SK-N-SH (cell line): ENCODE results near the gene AHRR. TPM values are rescaled to one million over a fixed set of nuclear protein-coding genes. Genes with fewer than 3 reads are reported as not detected.

Experiments used
- CTCF ChIA-PET: fragments of 300-600, 350-600 bp; formaldehyde crosslinking; extraction: SDS; loops from one replicate; lab custom pipeline; 2021; lab: Yijun Ruan, JAX
- POLR2A ChIA-PET: fragments of 350-600 bp; sonication (Branson Sonifier 250); formaldehyde crosslinking; extraction: SDS; loops from one replicate; lab custom pipeline; 2020; ENCODE audit warnings: antibody characterized with exemption, inconsistent platforms; lab: Yijun Ruan, JAX
- DNase-seq: peaks from one replicate; pipeline ENCODE4 v3.0.0; 2012
- H2AFZ ChIP-seq: fragments of 200-600 bp; sonication (generic); 2 replicates; pipeline ENCODE4 v1.8.1; 2016; ENCODE audit warnings: antibody characterized with exemption, mild to moderate bottlenecking, low read depth
- H3F3A ChIP-seq: fragments of 200-600 bp; sonication (generic); replicated peaks from 2 replicates; pipeline ENCODE3; 2016; ENCODE audit warnings: antibody characterized with exemption, mild to moderate bottlenecking; ENCODE audit not compliant: insufficient read depth
- H3K27ac ChIP-seq, 2 experiments: fragments of 200-500 bp in 1 of 2; fragments of 200-600 bp in 1 of 2; sonication (Bioruptor generic) in 1 of 2; sonication (generic), shearing (Covaris generic) in 1 of 2; 2 replicates each; pipeline versions ENCODE4 v1.5.1 to v1.6.1; 2014 to 2016; ENCODE audit warnings: low read depth in 2 of 2, inconsistent platforms in 1 of 2, low read length in 1 of 2, mild to moderate bottlenecking in 1 of 2, mixed read lengths in 1 of 2
- H3K27me3 ChIP-seq: fragments of 200-600 bp; sonication (generic), shearing (Covaris generic); 2 replicates; pipeline ENCODE4 v1.6.1; 2016; ENCODE audit warnings: mixed run types; ENCODE audit not compliant: insufficient read depth
- H3K36me3 ChIP-seq, 2 experiments: fragments of 200-500 bp in 1 of 2; fragments of 200-600 bp in 1 of 2; sonication (Bioruptor generic) in 1 of 2; sonication (generic) in 1 of 2; replicated peaks in 1 of 2; 2 replicates each; pipeline versions ENCODE3 to v1.5.1; 2014 to 2016; ENCODE audit warnings: low read length in 1 of 2, mild to moderate bottlenecking in 1 of 2; ENCODE audit not compliant: insufficient read depth in 2 of 2, control insufficient read depth in 1 of 2
- H3K4me1 ChIP-seq, 2 experiments: fragments of 200-500 bp in 1 of 2; fragments of 200-600 bp in 1 of 2; sonication (Bioruptor generic) in 1 of 2; sonication (generic), shearing (Covaris generic) in 1 of 2; 2 replicates each; pipeline versions ENCODE4 v1.5.1 to v1.6.1; 2014 to 2016; ENCODE audit warnings: low read depth in 1 of 2, low read length in 1 of 2, mixed run types in 1 of 2; ENCODE audit not compliant: insufficient read depth in 2 of 2, control insufficient read depth in 1 of 2
- H3K4me2 ChIP-seq: fragments of 200-600 bp; sonication (generic), shearing (Covaris generic); 2 replicates; pipeline ENCODE4 v1.6.1; 2017; ENCODE audit warnings: mixed run types
- H3K4me3 ChIP-seq, 2 experiments: fragments of 200-500 bp in 1 of 2; fragments of 200-600 bp in 1 of 2; sonication (Bioruptor generic) in 1 of 2; sonication (generic), shearing (Covaris generic) in 1 of 2; 2 replicates each; pipeline versions ENCODE4 v1.5.1 to v1.8.1; 2014 to 2016; ENCODE audit warnings: low read depth in 2 of 2, inconsistent platforms in 1 of 2, low read length in 1 of 2, mild to moderate bottlenecking in 1 of 2, mixed read lengths in 1 of 2, moderate library complexity in 1 of 2
- H3K79me2 ChIP-seq: fragments of 200-600 bp; sonication (generic); 2 replicates; pipeline ENCODE4 v1.8.1; 2017; ENCODE audit warnings: mild to moderate bottlenecking; ENCODE audit not compliant: insufficient read depth
- H3K9ac ChIP-seq: fragments of 200-600 bp; sonication (generic); 2 replicates; pipeline ENCODE4 v1.6.1; 2017; ENCODE audit warnings: mixed run types
- H3K9me2 ChIP-seq: fragments of 200-600 bp; sonication (generic); 2 replicates; pipeline ENCODE4 v1.6.1; 2017; ENCODE audit warnings: mixed run types
- H3K9me3 ChIP-seq: fragments of 200-600 bp; sonication (generic); 2 replicates; pipeline ENCODE4 v1.6.1; 2017; ENCODE audit warnings: mixed run types, mild to moderate bottlenecking, moderate library complexity
- H4K20me1 ChIP-seq: fragments of 200-600 bp; sonication (generic); 2 replicates; pipeline ENCODE4 v1.6.1; 2017; ENCODE audit warnings: mild to moderate bottlenecking, mixed run types; ENCODE audit not compliant: insufficient read depth
- CTCF ChIP-seq: fragments of 200-600 bp; sonication (generic); IDR thresholded peaks from 2 replicates; pipeline ENCODE4 v1.6.1; 2017; ENCODE audit warnings: antibody characterized with exemption, mild to moderate bottlenecking, moderate library complexity
- EP300 ChIP-seq, 2 experiments: IDR thresholded peaks; 2 replicates each; pipeline versions ENCODE4 v1.4.0 to v1.6.1; 2012; ENCODE audit warnings: borderline replicate concordance in 1 of 2, low read depth in 1 of 2, low read length in 1 of 2
- FOSL2 ChIP-seq: IDR thresholded peaks from 2 replicates; pipeline ENCODE4 v1.4.0; 2012; ENCODE audit warnings: low read depth, mild to moderate bottlenecking, moderate library complexity, borderline replicate concordance
- FOXM1 ChIP-seq: IDR thresholded peaks from 2 replicates; pipeline ENCODE4 v1.4.0; 2012; ENCODE audit warnings: low read depth, mild to moderate bottlenecking
- GABPA ChIP-seq: IDR thresholded peaks from 2 replicates; pipeline ENCODE4 v1.4.0; 2012; ENCODE audit warnings: low read depth, mild to moderate bottlenecking
- JUND ChIP-seq: IDR thresholded peaks from 2 replicates; pipeline ENCODE4 v1.4.0; 2012
- RCOR1 ChIP-seq: fragments of 150-350 bp; IDR thresholded peaks from 2 replicates; pipeline ENCODE4 v1.6.1; 2017; ENCODE audit warnings: antibody characterized with exemption, low read length
- RXRA ChIP-seq: IDR thresholded peaks from 2 replicates; pipeline ENCODE4 v1.4.0; 2012; ENCODE audit warnings: low read depth, mild to moderate bottlenecking, borderline replicate concordance
- SMC3 ChIP-seq: IDR thresholded peaks from 2 replicates; pipeline ENCODE4 v1.6.1; 2012; ENCODE audit warnings: low read depth, low read length, improper control_type of control experiment
- TAF1 ChIP-seq: IDR thresholded peaks from 2 replicates; pipeline ENCODE4 v1.6.1; 2012; ENCODE audit warnings: low read depth, mild to moderate bottlenecking, low read length, moderate library complexity, borderline replicate concordance
- TCF12 ChIP-seq: IDR thresholded peaks from 2 replicates; pipeline ENCODE4 v1.4.0; 2012
- TEAD4 ChIP-seq: IDR thresholded peaks from 2 replicates; pipeline ENCODE4 v1.4.0; 2012; ENCODE audit warnings: mild to moderate bottlenecking, borderline replicate concordance; ENCODE audit not compliant: insufficient read depth
- USF1 ChIP-seq: IDR thresholded peaks from 2 replicates; pipeline ENCODE4 v1.4.0; 2012; ENCODE audit warnings: low read depth, borderline replicate concordance
- WGBS: methylation state at CpG from one replicate; pipeline ENCODE4 v1.1.6; 2017; ENCODE audit warnings: low lambda C conversion rate; 5-methylcytosine and 5-hydroxymethylcytosine counted together
- polyA plus RNA-seq, 3 experiments: library from polyadenylated mRNA; depleted of rRNA; stranded (reverse); fragments of >200 nt; gene quantifications; 2 replicates each; pipeline ENCODE4 v1.2.3, GENCODE V29; 2012
- TF ChIP-seq, protein P1 (sequence below): IDR thresholded peaks from 2 replicates; pipeline ENCODE4 v1.4.0; 2012; ENCODE audit warnings: low read depth, borderline replicate concordance
- TF ChIP-seq, protein P2 (sequence below): IDR thresholded peaks from 2 replicates; pipeline ENCODE4 v1.4.0; 2012; ENCODE audit warnings: low read depth

AHRR gene
- polyA plus RNA-seq, 1 of the 3 experiments (the other 2 are of a cell fraction) = 0.71 TPM

DNA sequence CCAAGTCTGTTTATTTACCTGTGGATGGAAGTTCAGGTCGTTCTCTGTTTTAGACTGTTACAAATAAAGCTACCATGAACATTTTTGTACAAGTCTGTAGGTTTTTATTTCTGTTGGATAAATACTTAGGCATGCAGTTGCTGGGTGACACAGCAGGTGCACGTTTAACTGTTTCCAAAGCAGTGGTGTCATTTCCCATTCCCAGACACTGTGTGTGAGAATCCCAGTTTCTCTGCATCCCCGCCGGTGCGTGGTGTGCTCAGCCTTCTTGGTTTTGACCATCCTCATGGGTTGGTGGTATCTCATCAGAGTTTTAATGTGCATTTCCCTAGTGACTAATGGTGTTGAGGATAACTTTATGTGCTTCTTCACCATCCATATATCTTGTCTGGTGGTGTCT lies 27.2 kb downstream of the AHRR start:
- Histone ChIP-seq H3K79me2 (no peaks in the 10 kb centered on the region), H3K27me3 (no peaks in the 10 kb centered on the region), H3K36me3 (no peaks in the 10 kb centered on the region), H3K9me3 (no peaks in the 10 kb centered on the region), H3F3A (no peaks in the 10 kb centered on the region), H3K4me1 (no peaks in the 10 kb centered on the region; a peak in 1 of 4 replicates), H3K27ac (no peak overlapping the region), H3K4me2 (no peak overlapping the region), H3K9ac (no peak overlapping the region), H4K20me1 (no peaks in the 10 kb centered on the region), H3K9me2 (no peaks in the 10 kb centered on the region), H3K4me3 (no peak overlapping the region), H2AFZ (no peak overlapping the region)
- ChIA-PET CTCF (no interaction called here), POLR2A (interaction anchor here (0.7 kb wide), 1 partner anchor 1143 kb away, joined by 3 read pairs; no protein-coding TSS in a partner anchor)
- WGBS = 63% methylated on average over 5 of the region's 5 CpGs
- TF ChIP-seq FOXM1 (no peak), EP300 (IDR thresholded peaks at IDR 0.05; ENCODE audit: borderline replicate concordance in 1 of 2, low read depth in 1 of 2, low read length in 1 of 2) (no peak), TCF12 (no peak), JUND (no peak)
- no peak for DNase-seq

- no peaks in the 10 kb centered on the region for H4K20me1 ChIP-seq
- H3K27me3 ChIP-seq = no peaks in the 10 kb centered on the region
- H2AFZ ChIP-seq = no peak overlapping the region
- H3K4me2 ChIP-seq = no peak overlapping the region
- H3K27ac ChIP-seq = no peak overlapping the region
- no peaks in the 10 kb centered on the region for H3K9me3 ChIP-seq
- H3K4me3 ChIP-seq = no peak overlapping the region
- WGBS = 72% methylated on average over 9 of the region's 9 CpGs
- DNase-seq = peak; percentile 42
- H3F3A ChIP-seq = no peaks in the 10 kb centered on the region
- H3K9ac ChIP-seq = no peak overlapping the region
- POLR2A ChIA-PET = no interaction called here
- H3K4me1 ChIP-seq = no peaks in the 10 kb centered on the region
- TF ChIP-seq CTCF = 0 out of 2 replicates have a peak, but pooled peaks have one; percentile 7
- no peak for TF ChIP-seq FOXM1
- TF ChIP-seq EP300 (IDR thresholded peaks at IDR 0.05; ENCODE audit: borderline replicate concordance in 1 of 2, low read depth in 1 of 2, low read length in 1 of 2) = no peak
- TF ChIP-seq, all 33 proteins: peak for 1
- no peaks in the 10 kb centered on the region for H3K79me2 ChIP-seq
- no peaks in the 10 kb centered on the region for H3K36me3 ChIP-seq
- CTCF ChIA-PET = interaction anchor here (0.9 to 1.4 kb wide), 3 partner anchors 12 to 32 kb away, joined by 3 to 5 read pairs (median 3); no protein-coding TSS in a partner anchor
- H3K9me2 ChIP-seq = no peaks in the 10 kb centered on the region
Measured at GRCh38 chr5:350355-350754, 28.8 kb downstream of the AHRR start.

DNA sequence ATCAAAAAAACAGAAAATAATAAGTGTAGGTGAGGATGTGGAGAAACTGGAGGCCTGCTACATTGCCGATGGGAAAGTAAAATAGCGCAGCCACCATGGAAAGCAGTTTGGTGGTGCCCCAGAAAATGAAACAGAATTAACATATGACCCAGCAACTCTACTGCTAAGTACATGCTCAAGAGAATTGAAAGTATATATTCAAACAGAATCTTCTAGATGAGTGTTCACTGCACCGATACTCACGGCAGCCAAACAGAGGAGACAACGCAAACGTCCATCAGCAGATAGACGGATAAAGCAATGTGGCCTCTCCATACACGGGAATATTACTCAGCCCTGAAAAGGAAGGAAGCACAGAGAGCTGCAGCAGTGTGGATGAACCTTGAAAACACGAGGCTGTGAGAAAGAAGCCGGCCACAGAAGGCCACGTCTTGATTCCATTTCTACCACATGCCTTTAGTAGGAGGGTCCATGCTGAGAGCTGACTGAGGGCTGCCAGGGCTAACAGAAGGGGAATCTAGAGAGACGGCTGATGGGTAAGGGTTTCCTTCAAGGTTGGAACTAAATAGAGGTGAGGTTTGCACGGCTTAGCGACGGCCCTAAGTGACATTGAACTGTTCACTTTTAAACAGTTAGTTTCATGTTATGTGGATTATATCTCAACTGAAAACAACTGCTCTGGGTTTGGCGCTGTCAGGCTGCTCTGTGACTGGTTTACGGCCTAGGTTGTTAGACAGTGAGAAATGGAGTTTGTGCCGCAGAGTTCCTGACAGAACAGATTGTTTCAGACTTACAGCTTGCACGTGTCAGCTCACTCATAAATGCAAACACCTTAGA lies 29.8 kb downstream of the AHRR start:
- Histone ChIP-seq H3K27me3 (no peaks in the 10 kb centered on the region), H3K36me3 (no peaks in the 10 kb centered on the region), H3K79me2 (no peaks in the 10 kb centered on the region), H2AFZ (no peak overlapping the region), H3K9me2 (no peaks in the 10 kb centered on the region), H3F3A (no peaks in the 10 kb centered on the region), H3K4me2 (no peak overlapping the region), H3K4me1 (no peaks in the 10 kb centered on the region), H4K20me1 (no peaks in the 10 kb centered on the region), H3K4me3 (no peak overlapping the region), H3K27ac (no peak overlapping the region), H3K9ac (no peak overlapping the region), H3K9me3 (no peaks in the 10 kb centered on the region)
- POLR2A ChIA-PET = no interaction called here
- no peak for DNase-seq
- CTCF ChIA-PET = interaction anchor here (1.3 kb wide), 1 partner anchor 33 kb away, joined by 5 read pairs; no protein-coding TSS in a partner anchor
- WGBS = 74% methylated on average over 19 of the region's 19 CpGs
- TF ChIP-seq FOSL2 (no peak), SMC3 (no peak), USF1 (no peak), GABPA (no peak), TAF1 (no peak), JUND (no peak), TCF12 (no peak), RCOR1 (no peak), TEAD4 (no peak), RXRA (no peak)
- TF ChIP-seq, protein P1, sequence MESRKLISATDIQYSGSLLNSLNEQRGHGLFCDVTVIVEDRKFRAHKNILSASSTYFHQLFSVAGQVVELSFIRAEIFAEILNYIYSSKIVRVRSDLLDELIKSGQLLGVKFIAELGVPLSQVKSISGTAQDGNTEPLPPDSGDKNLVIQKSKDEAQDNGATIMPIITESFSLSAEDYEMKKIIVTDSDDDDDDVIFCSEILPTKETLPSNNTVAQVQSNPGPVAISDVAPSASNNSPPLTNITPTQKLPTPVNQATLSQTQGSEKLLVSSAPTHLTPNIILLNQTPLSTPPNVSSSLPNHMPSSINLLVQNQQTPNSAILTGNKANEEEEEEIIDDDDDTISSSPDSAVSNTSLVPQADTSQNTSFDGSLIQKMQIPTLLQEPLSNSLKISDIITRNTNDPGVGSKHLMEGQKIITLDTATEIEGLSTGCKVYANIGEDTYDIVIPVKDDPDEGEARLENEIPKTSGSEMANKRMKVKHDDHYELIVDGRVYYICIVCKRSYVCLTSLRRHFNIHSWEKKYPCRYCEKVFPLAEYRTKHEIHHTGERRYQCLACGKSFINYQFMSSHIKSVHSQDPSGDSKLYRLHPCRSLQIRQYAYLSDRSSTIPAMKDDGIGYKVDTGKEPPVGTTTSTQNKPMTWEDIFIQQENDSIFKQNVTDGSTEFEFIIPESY = no peak
- TF ChIP-seq, protein P2, sequence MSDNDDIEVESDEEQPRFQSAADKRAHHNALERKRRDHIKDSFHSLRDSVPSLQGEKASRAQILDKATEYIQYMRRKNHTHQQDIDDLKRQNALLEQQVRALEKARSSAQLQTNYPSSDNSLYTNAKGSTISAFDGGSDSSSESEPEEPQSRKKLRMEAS = no peak
